Esophagus (tissue), 2 donors: ENCODE data around the gene CDK5R1. TPM values are rescaled to one million over a fixed set of nuclear protein-coding genes. Genes with fewer than 3 reads are reported as not detected.

ENCODE experiments used
- H3K27ac ChIP-seq, 2 donors: one replicate each; pipeline ENCODE4 v1.5.1; 2013; ENCODE audit warnings: low read depth in 2 of 2, mild to moderate bottlenecking in 2 of 2, inconsistent platforms in 1 of 2, low read length in 1 of 2, moderate library complexity in 1 of 2
- H3K27me3 ChIP-seq, 2 donors: one replicate each; pipeline ENCODE4 v1.6.1; 2013; ENCODE audit warnings: low read length in 2 of 2, control low read depth in 1 of 2, mild to moderate bottlenecking in 1 of 2; ENCODE audit not compliant: insufficient read depth in 2 of 2, control insufficient read depth in 1 of 2
- H3K36me3 ChIP-seq, 2 donors: one replicate each; pipeline ENCODE4 v1.6.1; 2013; ENCODE audit warnings: low read length in 1 of 2; ENCODE audit not compliant: control insufficient read depth in 2 of 2, insufficient read depth in 2 of 2
- H3K4me1 ChIP-seq, 2 donors: one replicate each; pipeline ENCODE4 v1.6.1; 2013; ENCODE audit warnings: low read length in 1 of 2; ENCODE audit not compliant: control insufficient read depth in 2 of 2, insufficient read depth in 2 of 2
- H3K4me3 ChIP-seq, 2 donors: one replicate each; pipeline ENCODE4 v1.5.1; 2013; ENCODE audit warnings: low read length in 2 of 2, mild to moderate bottlenecking in 2 of 2, low read depth in 1 of 2, moderate library complexity in 1 of 2
- H3K9me3 ChIP-seq, 2 donors: one replicate each; pipeline ENCODE4 v1.6.1; 2013; ENCODE audit warnings: mild to moderate bottlenecking in 2 of 2, low read depth in 1 of 2, low read length in 1 of 2, moderate library complexity in 1 of 2; ENCODE audit not compliant: control insufficient read depth in 2 of 2, insufficient read depth in 1 of 2
- WGBS, 2 donors: extraction: QIAGEN DNeasy Blood & Tissue Kit; methylation state at CpG; one replicate each; pipeline ENCODE4 v1.1.7; 2013; 5-methylcytosine and 5-hydroxymethylcytosine counted together
- polyA plus RNA-seq, 2 donors: library from polyadenylated mRNA; stranded (reverse); fragments of 200-250 nt; gene quantifications; one replicate each; pipeline ENCODE4 v1.2.3, GENCODE V29; 2013
- donor health status: healthy with polysubstance abuse.
- donor health status: Bipolar disorder and iron deficiency.

Gene CDK5R1
- polyA plus RNA-seq, 2 donors: 5.5 to 5.6 TPM

GRCh38 chr17:32508926-32509325 is 22.1 kb downstream of the CDK5R1 start:
- no peaks in the 10 kb centered on the region for H3K9me3 ChIP-seq
- WGBS, 2 donors: 87 to 89% methylated on average over 5 of the region's 5 CpGs
- H3K4me1 ChIP-seq: peaks cover 4 to 11% of the 10 kb centered on the region in 2 donors
- H3K4me3 ChIP-seq: no peak overlapping the region
- no peaks in the 10 kb centered on the region for H3K27me3 ChIP-seq
- no peak overlapping the region for H3K27ac ChIP-seq
- H3K36me3 ChIP-seq: no peaks in the 10 kb centered on the region

- Histone ChIP-seq H3K36me3 (no peaks in the 10 kb centered on the region), H3K27me3 (no peaks in the 10 kb centered on the region), H3K4me1 (peaks cover 0 to 2% of the 10 kb centered on the region in 2 donors), H3K9me3 (no peaks in the 10 kb centered on the region), H3K4me3 (no peak overlapping the region), H3K27ac (no peak overlapping the region)
- 91% methylated on average over 7 of the region's 7 CpGs for WGBS, 2 donors
Measured at GRCh38 chr17:32510466-32510865, 23.7 kb downstream of the CDK5R1 start.

DNA sequence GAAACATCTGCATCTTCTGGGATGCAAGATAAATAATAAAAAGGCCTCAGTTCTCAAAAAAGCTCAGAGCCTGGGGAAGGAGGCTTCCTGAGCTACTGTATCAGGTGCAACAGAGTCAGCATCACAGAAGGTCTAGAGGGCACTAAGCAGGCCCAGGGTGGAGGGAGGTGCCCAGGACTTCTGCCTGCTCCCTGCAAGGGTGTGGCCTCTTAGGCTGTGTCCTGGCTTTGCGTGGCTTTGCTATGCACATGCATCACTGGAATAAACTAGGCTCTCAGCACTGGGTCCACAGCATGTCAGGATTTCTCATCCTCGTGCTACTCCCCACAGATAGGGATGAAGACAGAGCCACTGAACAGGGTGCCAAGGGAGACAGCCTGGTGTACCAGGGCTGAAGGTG is 25.5 kb downstream of the CDK5R1 start:
- H3K36me3 ChIP-seq: no peaks in the 10 kb centered on the region
- H3K27me3 ChIP-seq: no peaks in the 10 kb centered on the region
- peaks cover 0 to 2% of the 10 kb centered on the region in 2 donors for H3K4me1 ChIP-seq
- H3K9me3 ChIP-seq: no peaks in the 10 kb centered on the region
- H3K27ac ChIP-seq: no peak overlapping the region
- WGBS, 2 donors: 78 to 84% methylated on average over 2 of the region's 2 CpGs
- H3K4me3 ChIP-seq: no peak overlapping the region

DNA sequence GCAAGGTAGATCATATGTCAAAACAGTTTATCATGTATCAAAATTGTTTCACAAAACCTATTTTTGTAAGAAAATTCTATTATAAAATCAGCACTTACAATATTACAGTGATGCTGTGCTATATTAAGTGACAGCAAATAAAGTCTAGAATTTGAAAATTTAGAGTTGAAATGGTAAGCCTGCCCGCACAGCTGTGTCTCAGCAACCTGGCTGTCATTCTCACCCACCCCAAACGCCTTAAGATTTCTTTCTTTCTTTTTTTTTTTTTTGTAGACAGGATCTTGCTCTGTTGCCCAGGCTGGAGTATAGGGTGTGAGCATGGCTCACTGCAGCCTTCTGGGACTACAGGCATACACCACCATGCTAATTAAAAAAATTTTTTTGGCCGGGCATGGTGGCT is 26.8 kb downstream of the CDK5R1 start:
- Histone ChIP-seq H3K9me3 (no peaks in the 10 kb centered on the region), H3K4me1 (peaks cover 0 to 4% of the 10 kb centered on the region in 2 donors), H3K27me3 (no peaks in the 10 kb centered on the region), H3K4me3 (no peak overlapping the region), H3K36me3 (no peaks in the 10 kb centered on the region), H3K27ac (no peak overlapping the region)
- 91 to 94% methylated on average over 3 of the region's 3 CpGs for WGBS, 2 donors

GRCh38 chr17:32514606-32515005 is 27.8 kb downstream of the CDK5R1 start:
- H3K4me1 ChIP-seq: peaks cover 2 to 7% of the 10 kb centered on the region in 2 donors
- no peaks in the 10 kb centered on the region for H3K27me3 ChIP-seq
- H3K36me3 ChIP-seq: no peaks in the 10 kb centered on the region
- no peak overlapping the region for H3K4me3 ChIP-seq
- H3K9me3 ChIP-seq: no peaks in the 10 kb centered on the region
- 71 to 78% methylated on average over 4 of the region's 4 CpGs for WGBS, 2 donors
- H3K27ac ChIP-seq: no peak overlapping the region

GRCh38 chr17:32515677-32516383 is 29.0 kb downstream of the CDK5R1 start:
- H3K9me3 ChIP-seq: no peaks in the 10 kb centered on the region
- H3K36me3 ChIP-seq: no peaks in the 10 kb centered on the region
- no peaks in the 10 kb centered on the region for H3K27me3 ChIP-seq
- peaks cover 2 to 10% of the 10 kb centered on the region in 2 donors for H3K4me1 ChIP-seq
- 89 to 93% methylated on average over 4 of the region's 4 CpGs for WGBS, 2 donors
- no peak overlapping the region for H3K4me3 ChIP-seq
- H3K27ac ChIP-seq: no peak overlapping the region

DNA sequence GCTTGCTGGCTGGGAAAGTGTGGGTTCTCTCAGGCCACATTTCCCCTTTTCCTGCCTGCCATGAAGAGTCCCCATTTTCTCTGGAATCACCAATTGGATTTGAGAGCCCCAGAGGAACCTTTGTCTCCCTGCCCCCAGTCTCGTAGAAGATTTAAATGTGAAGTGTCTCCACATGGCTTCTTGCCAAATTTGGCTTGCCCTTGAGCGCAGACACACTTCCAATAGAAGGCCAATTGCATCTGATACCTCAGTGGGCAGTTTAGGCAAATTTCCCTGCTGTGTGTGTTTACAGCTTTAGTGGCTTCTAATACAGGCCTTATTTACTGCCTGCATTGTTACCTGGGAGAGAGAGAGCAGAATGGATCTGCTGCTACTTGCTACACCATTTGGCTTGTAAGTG is 29.7 kb downstream of the CDK5R1 start:
- H3K9me3 ChIP-seq: no peaks in the 10 kb centered on the region
- H3K4me3 ChIP-seq: no peak overlapping the region
- peaks cover 2 to 10% of the 10 kb centered on the region in 2 donors for H3K4me1 ChIP-seq
- 20 to 79% methylated on average over 2 of the region's 2 CpGs for WGBS, 2 donors
- H3K27me3 ChIP-seq: no peaks in the 10 kb centered on the region
- H3K27ac ChIP-seq: no peak overlapping the region
- H3K36me3 ChIP-seq: no peaks in the 10 kb centered on the region

DNA sequence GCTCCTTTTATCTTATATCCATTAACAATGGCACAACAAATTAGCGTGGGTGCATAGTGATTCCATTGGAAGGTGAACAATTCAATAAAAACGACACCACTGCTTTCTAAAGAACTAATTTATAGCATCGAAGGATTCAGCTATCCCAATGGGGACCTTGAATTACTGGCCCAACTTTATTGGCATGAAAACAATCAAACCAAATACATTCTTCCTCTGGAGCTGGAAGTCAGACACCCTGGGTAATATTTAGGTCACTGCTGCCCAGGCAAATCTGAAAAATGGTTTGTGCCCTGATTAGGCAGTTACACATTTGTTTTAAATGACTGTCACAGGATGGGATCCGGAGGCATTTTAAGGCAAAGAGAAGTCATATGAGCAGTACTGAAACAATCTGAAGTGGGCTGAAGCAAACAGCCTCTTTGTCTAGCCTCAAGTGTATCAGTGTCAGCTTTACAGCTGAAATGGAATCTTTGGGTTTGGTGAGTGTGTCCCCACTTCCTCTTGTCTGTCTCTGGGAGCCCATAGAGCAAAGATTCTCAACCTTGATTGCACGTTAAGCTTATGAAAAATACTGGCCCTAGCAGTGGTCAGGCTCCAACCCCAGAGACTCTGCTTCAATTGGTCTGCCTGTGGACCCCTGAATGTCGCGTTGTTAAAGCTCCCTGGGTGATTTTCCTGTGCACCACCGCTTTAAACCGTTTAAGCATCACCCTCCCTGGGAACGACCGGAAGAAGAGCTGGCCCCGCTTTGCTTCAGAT is 30.3 kb downstream of the CDK5R1 start:
- Histone ChIP-seq H3K27me3 (no peaks in the 10 kb centered on the region), H3K4me1 (peaks cover 2 to 10% of the 10 kb centered on the region in 2 donors), H3K27ac (no peak overlapping the region), H3K9me3 (no peaks in the 10 kb centered on the region), H3K36me3 (no peaks in the 10 kb centered on the region), H3K4me3 (no peak overlapping the region)
- 80 to 86% methylated on average over 12 of the region's 12 CpGs for WGBS, 2 donors

- 95 to 96% methylated on average over 5 of the region's 7 CpGs for WGBS, 2 donors
- Histone ChIP-seq H3K36me3 (no peaks in the 10 kb centered on the region), H3K27ac (no peak overlapping the region), H3K27me3 (no peaks in the 10 kb centered on the region), H3K4me3 (no peak overlapping the region), H3K4me1 (peaks cover 2 to 8% of the 10 kb centered on the region in 2 donors), H3K9me3 (no peaks in the 10 kb centered on the region)
Measured at GRCh38 chr17:32517982-32518381, 31.2 kb downstream of the CDK5R1 start.
